ENCODE results near the gene SPSB2. TPM values are rescaled to one million over a fixed set of nuclear protein-coding genes. Genes with fewer than 3 reads are reported as not detected.

The SPSB2 gene
- total RNA-seq, 1 experiment from 2014 or later: 10.8 TPM

- peak; percentile 100 for DNase-seq (ENCODE audit: low spot score)
These were observed 21.0 kb downstream of the SPSB2 start, which contains the start of gene USP5 for GRCh38 chr12:6851921-6852650. TSS of gene USP5 (plus strand) at chr12:6852150. CDS start at chr12:6852180, 30 bp downstream.

GRCh38 chr12:6851153-6851920 lies 21.8 kb downstream of the SPSB2 start, which contains the start of gene CDCA3:
TSS of gene CDCA3 (minus strand) at chr12:6851286. CDS start at chr12:6850952, 334 bp downstream.
- DNase-seq (ENCODE audit: low spot score): peak; percentile 100

- DNase-seq (ENCODE audit: low spot score): no peak
These were observed 22.3 kb downstream of the SPSB2 start for GRCh38 chr12:6850796-6851152.

DNA sequence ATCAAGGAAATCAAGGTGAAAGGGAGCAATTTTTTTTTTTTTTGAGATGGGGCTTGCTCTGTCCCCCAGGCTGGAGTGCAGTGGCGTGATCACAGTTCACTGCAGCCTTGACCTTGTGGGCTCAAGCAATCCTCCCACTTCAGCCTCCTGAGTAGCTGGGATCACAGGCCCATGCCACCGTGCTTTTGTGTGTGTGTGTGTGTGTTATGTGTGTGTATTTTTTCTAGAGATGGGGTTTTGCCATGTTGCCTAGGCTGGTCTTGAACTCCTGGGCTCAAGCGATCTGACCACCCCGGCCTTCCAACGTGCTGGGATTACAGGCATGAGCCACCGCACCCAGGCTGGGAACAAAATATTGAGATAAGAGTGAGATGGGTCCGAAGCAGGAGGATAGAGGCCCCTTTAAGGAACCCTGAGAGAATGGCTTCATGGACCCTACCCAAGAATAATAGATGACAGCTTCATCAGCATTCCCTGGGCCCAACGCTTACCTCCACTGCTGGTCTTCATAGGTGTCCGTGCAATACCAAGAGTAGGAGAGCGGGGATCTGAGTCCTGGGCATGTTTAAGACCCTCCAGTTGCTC lies 23.0 kb downstream of the SPSB2 start:
- no peak for DNase-seq (ENCODE audit: low spot score)

- no peak for DNase-seq (ENCODE audit: low spot score)
These were observed 23.7 kb downstream of the SPSB2 start for GRCh38 chr12:6849427-6849826.

- DNase-seq (ENCODE audit: low spot score): no peak
These were observed 25.4 kb downstream of the SPSB2 start for GRCh38 chr12:6847676-6848075.

DNA sequence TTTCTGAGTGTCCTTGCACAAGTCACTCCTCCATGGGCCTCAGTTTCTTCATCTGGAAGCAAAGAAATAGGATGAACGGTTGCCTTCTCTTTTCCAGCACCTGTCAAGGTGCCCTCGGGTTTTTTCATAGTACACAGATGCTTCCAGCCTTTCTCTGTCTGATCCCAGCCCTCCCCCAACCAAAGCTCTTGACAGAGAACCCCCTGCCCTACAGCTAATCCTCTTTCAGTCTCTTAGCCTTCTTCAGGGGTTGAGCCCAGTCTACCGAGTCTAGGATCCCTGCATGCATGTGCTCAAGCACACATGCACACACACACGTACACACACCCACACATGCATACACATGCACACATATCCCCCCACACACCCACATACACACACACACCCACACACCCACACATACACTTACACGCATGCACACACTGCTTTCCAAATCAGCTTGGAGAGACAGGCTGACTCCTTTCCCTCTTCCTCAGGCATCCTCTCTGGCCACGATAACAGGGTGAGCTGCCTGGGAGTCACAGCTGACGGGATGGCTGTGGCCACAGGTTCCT lies 26.7 kb downstream of the SPSB2 start:
- DNase-seq (ENCODE audit: low spot score): no peak

- no peak for DNase-seq (ENCODE audit: low spot score)
These were observed 27.7 kb downstream of the SPSB2 start for GRCh38 chr12:6845395-6845794.

- DNase-seq (ENCODE audit: low spot score): no peak
These were observed 29.8 kb downstream of the SPSB2 start for GRCh38 chr12:6843118-6843902.

GRCh38 chr12:6842075-6842474 lies 31.0 kb downstream of the SPSB2 start:
- no peak for DNase-seq (ENCODE audit: low spot score)

DNA sequence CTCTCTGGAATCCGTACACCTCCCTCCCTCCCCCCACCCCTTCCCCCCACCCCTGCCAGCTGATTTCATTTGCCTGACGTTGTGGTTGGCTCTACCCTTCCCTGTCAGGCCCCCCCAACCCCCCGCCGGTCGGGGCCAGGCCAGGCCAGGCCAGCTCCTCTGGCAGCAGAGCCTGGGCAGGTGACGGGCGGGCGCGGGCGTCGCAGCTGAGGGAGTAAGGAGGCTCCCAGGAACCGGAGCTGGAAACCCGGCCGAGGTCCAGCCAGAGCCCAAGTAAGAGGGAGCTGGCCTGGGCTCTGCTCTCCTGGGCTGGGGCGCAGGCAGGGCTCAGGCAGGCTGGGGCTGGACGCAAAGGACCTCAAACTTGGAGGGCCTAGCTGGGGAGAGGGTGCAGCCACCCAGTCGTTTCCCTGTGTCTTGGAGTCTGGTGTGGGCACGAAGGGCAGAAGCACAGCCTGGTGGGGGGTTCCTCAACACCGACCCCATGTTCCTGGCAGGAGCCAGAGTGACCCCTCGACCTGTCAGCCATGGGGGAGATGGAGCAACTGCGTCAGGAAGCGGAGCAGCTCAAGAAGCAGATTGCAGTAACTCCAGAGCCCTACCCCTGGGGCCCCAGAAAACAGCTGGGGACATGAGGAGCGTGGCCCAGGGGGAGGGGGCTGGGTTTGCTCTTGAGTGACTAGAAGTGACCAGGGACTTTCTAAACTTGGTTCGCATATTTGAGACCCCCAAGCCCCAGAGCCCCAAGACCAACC lies 32.2 kb downstream of the SPSB2 start, which contains the start of gene GNB3:
Gene GNB3 (plus strand): TSS at position 165 of the 755 bp plus-strand sequence. CDS start 363 bp downstream, at position 528.
- DNase-seq (ENCODE audit: low spot score): no peak

- DNase-seq (ENCODE audit: low spot score): no peak
These were observed 32.8 kb downstream of the SPSB2 start for GRCh38 chr12:6840330-6840729.

GRCh38 chr12:6839482-6840201 lies 33.5 kb downstream of the SPSB2 start:
- DNase-seq (ENCODE audit: low spot score): no peak

GRCh38 chr12:6838854-6839253 lies 34.2 kb downstream of the SPSB2 start:
- no peak for DNase-seq (ENCODE audit: low spot score)

GRCh38 chr12:6837370-6838060 lies 35.6 kb downstream of the SPSB2 start:
- DNase-seq (ENCODE audit: low spot score): no peak

DNA sequence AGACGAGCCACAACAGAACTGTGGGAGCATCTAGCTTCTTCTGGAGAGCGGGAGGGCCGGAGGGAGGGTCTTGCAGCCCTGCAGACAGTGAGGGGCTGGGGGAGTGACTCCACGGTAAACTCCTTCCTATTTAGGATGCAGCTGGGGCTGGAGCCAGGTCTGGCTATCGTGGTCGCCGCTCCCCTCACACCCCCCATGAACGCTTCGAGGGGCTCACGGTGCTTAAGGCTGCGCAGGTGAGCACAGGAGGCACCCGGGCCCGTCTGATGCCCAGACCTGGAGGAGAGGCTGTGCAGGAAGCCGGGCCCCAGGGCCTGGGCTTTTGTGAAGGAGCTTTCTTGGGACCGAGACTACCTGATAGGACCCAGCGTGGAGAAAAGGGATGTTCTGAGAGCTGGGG lies 36.3 kb downstream of the SPSB2 start:
- no peak for DNase-seq (ENCODE audit: low spot score)

DNA sequence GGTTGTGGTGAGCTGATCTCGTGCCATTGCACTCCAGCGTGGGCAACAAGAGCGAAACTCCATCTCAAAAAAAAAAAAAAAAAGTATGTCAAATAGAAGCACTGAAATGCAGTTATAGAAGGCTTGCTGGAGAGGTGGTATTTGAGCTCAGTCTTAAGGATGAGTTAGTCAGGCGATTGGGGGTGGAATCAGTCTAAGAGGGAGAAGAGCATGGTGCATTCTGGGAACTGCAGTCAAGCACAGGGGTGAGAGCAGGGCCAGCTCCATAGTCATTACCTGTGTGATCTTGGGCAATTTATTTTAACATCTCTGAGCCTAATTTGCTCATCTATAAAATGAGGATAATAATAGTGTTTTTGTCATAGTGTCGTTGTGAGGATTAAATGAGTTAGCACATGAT lies 38.2 kb downstream of the SPSB2 start:
- DNase-seq (ENCODE audit: low spot score): no peak

GRCh38 chr12:6834254-6834653 lies 38.8 kb downstream of the SPSB2 start:
- no peak for DNase-seq (ENCODE audit: low spot score)

GRCh38 chr12:6833189-6833890 lies 39.8 kb downstream of the SPSB2 start:
- DNase-seq (ENCODE audit: low spot score): no peak
